CD4-positive, alpha-beta T cell treated with Interferon alpha-2 for 1 hour (primary cell): ENCODE data around the gene DOCK8.
"Not testable (repeated sequence)": the region's sequence is repeated elsewhere in the genome, so short reads cannot be mapped to it uniquely, and the experiment has no call there.

Experiments
- DNase-seq, 2 donors: peaks; one replicate each; pipeline ENCODE4 v3.0.0-alpha.2; 2020 to 2022

DOCK8 gene

GRCh38 chr9:227860-228259, 13.2 kb downstream of the DOCK8 start:
- DNase-seq, result no peak

- DNase-seq, result no peak
These were observed 14.4 kb downstream of the DOCK8 start for GRCh38 chr9:228929-229695.

GRCh38 chr9:231625-232024, 17.0 kb downstream of the DOCK8 start:
- DNase-seq, result not testable (repeated sequence)

DNA sequence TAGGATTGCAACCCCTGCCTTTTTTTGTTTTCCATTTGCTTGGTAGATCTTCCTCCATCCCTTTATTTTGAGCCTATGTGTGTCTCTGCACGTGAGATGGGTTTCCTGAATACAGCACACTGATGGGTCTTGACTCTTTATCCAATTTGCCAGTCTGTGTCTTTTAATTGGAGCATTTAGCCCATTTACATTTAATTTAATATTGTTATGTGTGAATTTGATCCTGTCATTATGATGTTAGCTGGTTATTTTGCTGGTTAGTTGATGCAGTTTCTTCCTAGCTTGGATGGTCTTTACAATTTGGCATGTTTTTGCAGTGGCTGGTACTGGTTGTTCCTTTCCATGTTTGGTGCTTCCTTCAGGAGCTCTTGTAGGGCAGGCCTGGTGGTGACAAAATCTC, 19.0 kb downstream of the DOCK8 start:
- not testable (repeated sequence) for DNase-seq

DNA sequence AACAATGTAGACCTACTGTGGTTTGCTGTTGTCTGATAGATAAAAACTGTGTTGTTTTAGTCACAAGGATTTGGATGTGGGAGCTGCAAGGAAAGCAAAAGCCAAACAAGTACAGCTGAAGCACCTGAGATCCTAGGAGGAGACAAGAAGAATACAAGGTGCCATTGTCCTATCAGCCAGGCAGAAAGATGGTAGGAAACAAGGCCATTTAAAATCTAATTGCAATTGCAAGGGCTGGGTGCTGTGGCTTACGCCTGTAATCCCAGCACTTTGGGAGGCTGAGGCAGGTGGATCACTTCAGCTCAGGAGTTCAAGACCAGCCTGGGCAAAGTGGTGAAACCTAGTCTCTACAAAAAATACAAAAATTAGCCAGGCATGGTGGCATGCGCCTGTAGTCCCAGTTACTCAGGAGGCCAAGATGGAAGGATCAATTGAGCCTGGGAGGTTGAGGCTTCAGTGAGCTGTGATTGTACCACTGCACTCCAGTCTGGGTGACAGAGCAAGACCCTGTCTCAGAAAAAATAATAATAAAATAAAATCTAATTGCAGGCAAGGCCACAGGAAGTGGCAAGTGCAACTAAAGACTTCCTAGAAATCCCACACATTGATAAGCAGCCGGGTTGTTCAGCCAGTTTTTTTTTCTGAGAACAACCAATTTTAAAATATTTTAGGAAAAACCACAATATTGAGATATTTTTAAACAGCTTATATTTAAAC, 22.6 kb downstream of the DOCK8 start:
- DNase-seq, result peak in 1 of 2 donors; percentile 31

DNA sequence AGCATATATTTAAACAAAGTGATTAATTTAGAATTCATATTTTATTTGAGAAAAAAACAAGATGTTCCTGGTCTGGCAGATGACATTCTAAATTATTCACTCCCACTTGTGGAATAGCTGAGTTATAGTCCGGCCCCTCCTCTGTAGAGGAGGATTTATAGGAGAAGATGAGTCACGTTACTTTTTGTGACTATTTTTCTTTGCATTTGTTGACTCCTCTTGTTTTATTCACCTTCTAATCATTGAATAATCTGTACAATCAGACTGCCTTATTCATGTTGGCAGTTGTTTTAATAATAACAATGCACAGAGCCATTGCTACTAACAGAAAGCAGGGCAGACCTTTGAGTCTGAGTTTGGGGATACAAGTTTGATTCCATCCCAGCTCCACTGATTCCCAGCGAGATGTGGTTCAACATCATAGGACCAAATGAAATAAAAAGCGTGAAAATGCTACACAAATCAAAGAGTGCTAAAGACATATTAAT, 23.2 kb downstream of the DOCK8 start:
- no peak for DNase-seq

GRCh38 chr9:242461-243080, 27.9 kb downstream of the DOCK8 start:
- no peak for DNase-seq

DNA sequence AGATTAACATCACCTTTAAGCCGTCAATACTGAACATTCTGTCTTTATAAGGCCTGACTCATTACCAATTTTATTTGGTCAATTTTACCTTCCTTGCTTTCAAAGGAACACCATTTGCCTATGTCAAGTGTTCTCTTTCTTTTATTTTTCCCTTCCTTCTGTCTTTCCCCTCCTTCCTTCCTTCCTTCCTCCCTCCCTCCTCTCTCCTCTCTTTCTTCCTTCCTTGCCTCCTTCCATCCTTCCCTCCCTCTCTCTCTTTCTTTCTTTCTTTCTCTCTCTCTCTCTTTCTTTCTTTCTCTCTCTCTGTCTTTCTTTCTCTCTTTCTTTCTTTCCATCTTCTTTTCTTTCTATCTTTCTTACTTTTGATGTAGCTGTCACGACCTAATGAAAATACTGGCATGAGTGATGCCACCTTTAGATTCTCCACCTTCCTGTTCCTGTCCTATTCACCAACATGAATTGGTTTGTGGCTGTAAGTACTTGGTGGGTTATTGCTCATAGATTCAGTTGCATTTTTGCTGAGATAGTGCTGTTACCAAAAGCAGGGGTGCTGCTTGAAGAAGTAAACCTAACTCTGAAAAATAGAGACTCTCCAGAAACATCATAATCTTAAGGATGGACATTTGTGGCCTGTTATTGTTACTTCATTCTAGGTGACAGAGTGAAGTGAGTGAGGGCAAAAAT, 33.8 kb downstream of the DOCK8 start:
- no peak for DNase-seq

DNA sequence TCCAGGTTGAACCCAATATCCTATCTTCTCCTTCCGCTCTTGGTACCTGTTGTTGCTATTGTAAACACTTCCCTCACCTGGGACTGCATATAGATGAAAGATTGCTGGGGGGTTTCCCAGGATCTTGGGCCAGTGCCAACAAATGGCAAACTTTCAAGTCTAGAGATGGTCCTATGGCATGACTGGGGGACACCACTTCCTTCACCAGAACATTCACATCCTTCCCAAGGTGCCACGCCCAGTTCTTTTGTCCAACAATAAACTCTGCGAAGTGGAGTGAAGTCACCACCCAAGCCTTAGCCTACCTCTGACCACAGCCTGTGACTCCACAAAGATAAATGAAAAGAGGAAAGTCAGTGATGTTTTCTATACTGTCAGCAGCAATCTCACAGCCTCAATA, 34.4 kb downstream of the DOCK8 start:
- DNase-seq, result peak in 1 of 2 donors; percentile 48

GRCh38 chr9:250039-250438, 35.4 kb downstream of the DOCK8 start:
- DNase-seq, result no peak

DNA sequence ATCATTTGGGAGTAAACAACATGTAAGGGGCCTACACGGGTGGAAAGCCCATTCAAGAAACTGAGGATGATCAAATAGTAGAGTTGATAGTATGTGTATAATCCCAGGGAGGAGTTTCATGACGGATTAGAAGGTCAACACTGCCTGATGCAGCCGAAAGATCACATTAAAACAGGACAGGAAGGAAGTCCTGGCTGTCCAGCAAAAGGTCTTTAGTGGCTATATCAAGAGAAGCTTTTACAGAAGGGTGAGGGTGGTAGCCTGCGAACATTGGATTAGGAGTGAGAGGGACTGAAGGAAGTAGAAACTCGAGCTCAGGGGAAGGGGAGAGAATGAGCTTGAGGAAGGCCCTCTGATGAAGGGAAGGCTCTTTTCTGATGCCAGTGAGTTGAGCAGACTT, 36.0 kb downstream of the DOCK8 start:
- DNase-seq, result no peak

GRCh38 chr9:251398-251797, 36.7 kb downstream of the DOCK8 start:
- DNase-seq, result no peak

DNA sequence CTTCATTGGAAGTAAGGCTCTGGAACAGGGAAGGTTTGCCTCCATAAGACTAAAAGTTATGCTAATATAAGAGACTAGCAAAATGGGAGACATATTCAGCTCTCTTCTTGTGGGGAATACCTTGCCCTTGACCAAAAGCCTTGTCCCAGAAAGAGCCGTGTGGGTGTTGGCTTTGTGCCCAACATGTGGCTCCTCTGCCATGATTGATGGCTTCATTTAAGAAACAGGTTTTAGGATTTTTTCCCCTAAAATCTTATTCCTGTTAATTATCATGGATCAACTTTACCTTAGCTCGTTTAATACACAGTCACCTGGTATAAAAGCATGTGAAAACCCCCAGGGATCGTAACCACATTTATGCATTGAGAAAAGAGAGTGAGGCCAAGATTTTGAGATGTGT, 38.9 kb downstream of the DOCK8 start:
- no peak for DNase-seq

DNA sequence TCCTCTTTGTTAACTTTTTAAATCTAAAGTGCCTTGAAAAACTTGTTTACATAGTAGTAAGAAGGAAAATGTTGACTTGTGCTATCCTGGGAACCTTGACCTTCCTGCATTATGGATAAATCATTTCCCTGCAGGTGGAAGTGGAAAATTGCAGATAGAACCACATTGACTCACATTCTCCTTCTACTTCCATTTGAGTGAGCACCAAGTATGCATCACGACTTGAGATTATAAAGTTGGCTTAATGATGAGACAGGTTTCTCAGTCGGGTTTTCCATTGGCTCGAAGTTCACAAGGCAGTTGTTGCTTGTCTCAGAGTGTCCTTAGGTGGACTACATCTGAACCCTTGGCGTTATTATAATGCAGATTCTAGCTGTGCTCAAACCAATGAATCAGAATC, 39.9 kb downstream of the DOCK8 start:
- no peak for DNase-seq

GRCh38 chr9:257957-258356, 43.3 kb downstream of the DOCK8 start:
- DNase-seq, result no peak

DNA sequence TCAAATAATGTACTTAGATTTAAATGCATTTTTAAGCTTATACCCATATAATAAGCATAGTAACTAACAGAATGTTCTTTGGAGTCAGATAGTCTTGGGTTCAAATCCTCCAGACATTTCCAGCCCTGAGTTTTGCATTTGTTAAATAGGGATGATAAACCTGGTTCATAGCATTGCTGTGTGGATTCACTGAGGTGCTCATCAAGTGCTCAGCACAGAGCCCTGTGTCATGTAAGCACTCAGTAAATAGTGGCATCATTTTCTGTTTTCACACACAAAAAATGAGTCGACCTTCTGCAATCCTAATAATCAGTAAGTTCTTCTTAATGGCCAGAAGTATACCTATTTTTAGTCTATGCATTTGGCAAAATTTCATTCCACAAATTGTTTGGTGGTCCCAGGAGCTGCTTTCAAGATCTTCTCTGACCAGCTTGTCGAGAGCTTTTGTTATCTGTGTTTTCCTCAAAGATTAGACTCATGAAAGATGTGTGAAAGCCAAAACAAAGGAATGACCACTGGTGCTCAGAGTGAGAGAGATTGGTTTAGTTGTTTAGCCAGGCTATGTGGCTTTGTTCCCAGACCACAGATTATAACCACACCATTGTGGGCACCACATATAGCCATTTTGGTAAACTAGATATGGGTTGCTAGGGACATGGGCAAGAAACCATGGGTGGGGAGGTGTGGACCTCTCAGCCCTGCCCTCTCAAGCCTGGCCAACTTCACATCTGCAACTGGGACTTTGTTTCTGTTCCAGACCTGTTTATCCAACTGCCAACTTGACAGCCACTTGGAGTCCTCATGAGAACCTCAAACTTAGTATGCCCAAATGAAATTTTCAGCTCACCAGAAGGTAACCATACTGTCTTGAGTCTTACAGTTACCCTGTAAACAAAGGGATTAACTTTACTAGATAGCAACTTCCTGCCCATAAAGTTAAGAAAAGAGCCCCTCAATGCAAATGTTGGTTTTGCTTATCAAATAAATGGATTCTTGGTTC, 45.0 kb downstream of the DOCK8 start:
- DNase-seq, result no peak

GRCh38 chr9:264231-264630, 49.6 kb downstream of the DOCK8 start:
- DNase-seq, result no peak

DNA sequence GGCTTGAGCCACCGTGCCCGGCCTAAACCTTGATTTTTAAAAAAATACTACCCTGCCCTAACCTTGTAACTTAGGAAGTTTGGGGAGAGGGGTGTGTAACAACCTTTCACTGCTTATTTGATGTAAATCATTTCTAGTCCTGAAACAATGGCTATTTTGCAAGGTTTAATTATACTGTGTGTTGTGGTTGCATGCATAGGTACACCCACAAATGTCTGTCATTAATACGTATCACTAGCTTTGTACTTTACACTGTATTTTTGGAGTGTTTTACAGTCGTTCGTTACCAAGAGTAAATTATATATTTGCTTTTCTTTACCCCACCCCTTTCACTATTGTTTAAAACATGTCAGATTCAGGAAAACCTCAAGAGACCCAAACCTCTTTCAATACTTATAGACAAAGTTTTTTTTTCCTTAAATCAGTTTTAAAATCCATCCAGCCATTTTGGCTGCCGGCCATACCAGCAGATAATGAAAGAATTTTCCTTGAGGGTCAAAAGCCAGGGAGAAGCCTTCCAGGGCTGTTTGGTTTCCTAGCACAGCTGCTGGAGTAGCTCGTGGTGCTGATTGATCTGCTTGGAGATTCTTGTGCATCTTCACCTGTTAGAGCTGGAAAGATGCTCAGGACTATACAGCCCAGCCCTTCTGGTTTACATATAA, 50.7 kb downstream of the DOCK8 start:
- no peak for DNase-seq

- no peak for DNase-seq
These were observed 51.6 kb downstream of the DOCK8 start for GRCh38 chr9:266228-266627.

DNA sequence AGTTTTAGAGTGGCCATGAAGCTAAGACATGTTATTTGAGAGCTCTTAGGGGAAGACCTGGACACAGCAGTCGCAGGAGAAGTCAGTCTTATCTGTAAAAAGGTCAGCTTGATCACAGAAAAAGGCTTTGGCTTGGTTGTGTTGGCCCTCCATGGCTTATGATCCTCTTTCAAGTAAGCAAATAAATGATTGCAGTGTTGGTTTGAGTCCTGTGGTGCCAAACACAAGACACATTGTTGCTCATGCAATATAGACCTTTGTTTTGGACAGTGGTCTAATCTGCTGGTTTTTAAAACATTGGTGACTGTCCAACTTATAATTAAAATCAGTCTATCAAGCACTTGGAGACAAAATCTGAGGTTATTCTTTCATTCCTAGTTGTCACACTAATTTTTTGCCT, 54.0 kb downstream of the DOCK8 start:
- DNase-seq, result no peak

DNA sequence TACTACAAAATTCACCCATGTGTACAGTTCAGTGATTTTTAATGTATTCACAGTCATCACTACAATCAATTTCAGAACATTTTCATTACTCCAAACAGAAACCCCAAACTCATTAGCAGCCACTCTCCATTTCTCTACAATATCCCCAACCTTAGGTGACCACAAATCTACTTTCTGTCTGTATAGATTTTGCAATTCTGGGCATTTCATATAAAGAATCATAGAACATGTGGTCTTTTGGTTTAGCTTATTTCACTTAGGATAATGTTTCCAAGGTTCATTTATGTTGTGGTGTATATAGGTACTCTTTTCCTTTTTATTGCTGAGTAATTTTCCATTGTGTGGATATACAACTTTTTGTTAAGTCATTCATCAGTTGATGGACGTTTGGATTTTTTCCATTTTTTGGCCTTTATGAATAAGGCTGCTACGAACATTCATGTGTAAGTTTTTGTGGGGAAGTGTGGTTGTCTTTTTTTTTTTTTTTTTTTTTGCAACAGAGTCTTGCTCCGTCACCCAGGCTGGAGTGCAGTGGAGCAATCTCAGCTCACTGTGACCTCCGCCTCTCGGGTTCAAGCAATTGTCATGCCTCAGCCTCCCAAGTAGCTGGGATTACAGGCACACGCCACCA, 54.5 kb downstream of the DOCK8 start:
- peak in 1 of 2 donors; percentile 22 for DNase-seq
